DOHH2 (cell line): ENCODE data around the gene HLA-DMA.
A peak's percentile ranks its signal among the peaks of the same experiment; 100 is the strongest.
"Not testable (repeated sequence)": the region's sequence is repeated elsewhere in the genome, so short reads cannot be mapped to it uniquely, and the experiment has no call there.

Experiments used
- H3F3A ChIP-seq: fragments of 200-600 bp; sonication (generic), shearing (Covaris generic); 2 replicates; pipeline ENCODE4 v1.6.0; 2016; ENCODE audit warnings: antibody characterized with exemption, mild to moderate bottlenecking; ENCODE audit not compliant: control insufficient read depth, insufficient read depth
- H3K27ac ChIP-seq: fragments of 200-600 bp; sonication (generic); 2 replicates; pipeline ENCODE4 v1.5.1; 2014; ENCODE audit warnings: low read depth, mild to moderate bottlenecking, low read length, moderate library complexity
- H3K27me3 ChIP-seq: fragments of 200-600 bp; sonication (generic); 2 replicates; pipeline ENCODE4 v1.6.1; 2014; ENCODE audit warnings: mild to moderate bottlenecking, low read length, mixed read lengths; ENCODE audit not compliant: control insufficient read depth
- H3K36me3 ChIP-seq: fragments of 200-600 bp; sonication (generic); 2 replicates; pipeline ENCODE4 v1.6.1; 2014; ENCODE audit warnings: mild to moderate bottlenecking, low read length, moderate library complexity, mixed read lengths; ENCODE audit not compliant: control insufficient read depth
- H3K4me1 ChIP-seq: fragments of 200-600 bp; sonication (generic); 2 replicates; pipeline ENCODE4 v1.6.1; 2014; ENCODE audit warnings: mild to moderate bottlenecking, low read length, mixed read lengths; ENCODE audit not compliant: control insufficient read depth
- H3K4me2 ChIP-seq: fragments of 200-600 bp; sonication (generic); 2 replicates; pipeline ENCODE4 v1.6.0; 2014; ENCODE audit warnings: mild to moderate bottlenecking, low read length, moderate library complexity
- H3K4me3 ChIP-seq: fragments of 200-600 bp; sonication (generic); 2 replicates; pipeline ENCODE4 v1.5.1; 2014; ENCODE audit warnings: mild to moderate bottlenecking, low read length, mixed read lengths
- H3K79me2 ChIP-seq: fragments of 200-600 bp; sonication (generic); 2 replicates; pipeline ENCODE4 v1.6.1; 2014; ENCODE audit warnings: mild to moderate bottlenecking, low read length, mixed read lengths; ENCODE audit not compliant: control insufficient read depth
- H3K9me2 ChIP-seq: fragments of 200-600 bp; sonication (generic); replicated peaks from 2 replicates; pipeline ENCODE4 v1.6.1; 2014; ENCODE audit warnings: mild to moderate bottlenecking, low read length, mixed read lengths; ENCODE audit not compliant: control insufficient read depth
- H3K9me3 ChIP-seq: fragments of 200-600 bp; sonication (generic); 2 replicates; pipeline ENCODE4 v1.6.1; 2014; ENCODE audit warnings: antibody characterized with exemption, low read length, mixed read lengths; ENCODE audit not compliant: control insufficient read depth, insufficient read depth
- H4K20me1 ChIP-seq: fragments of 200-600 bp; sonication (generic); 2 replicates; pipeline ENCODE4 v1.6.0; 2014; ENCODE audit warnings: low read depth, mild to moderate bottlenecking, antibody characterized with exemption, low read length, moderate library complexity; ENCODE audit not compliant: control insufficient read depth, insufficient read depth
- EZH2phosphoT487 ChIP-seq: fragments of 200-600 bp; sonication (generic); IDR thresholded peaks from 2 replicates; pipeline ENCODE4 v1.6.1; 2017; ENCODE audit warnings: borderline replicate concordance, mild to moderate bottlenecking, antibody characterized with exemption, low read length, moderate library complexity, mixed read lengths
- TF ChIP-seq, protein P1 (sequence below): fragments of 200-600 bp; sonication (generic); IDR thresholded peaks from one replicate; pipeline ENCODE4 v1.5.1; 2014; ENCODE audit warnings: antibody characterized with exemption, mild to moderate bottlenecking, low read depth, low read length; ENCODE audit not compliant: poor library complexity, severe bottlenecking

The HLA-DMA gene

DNA sequence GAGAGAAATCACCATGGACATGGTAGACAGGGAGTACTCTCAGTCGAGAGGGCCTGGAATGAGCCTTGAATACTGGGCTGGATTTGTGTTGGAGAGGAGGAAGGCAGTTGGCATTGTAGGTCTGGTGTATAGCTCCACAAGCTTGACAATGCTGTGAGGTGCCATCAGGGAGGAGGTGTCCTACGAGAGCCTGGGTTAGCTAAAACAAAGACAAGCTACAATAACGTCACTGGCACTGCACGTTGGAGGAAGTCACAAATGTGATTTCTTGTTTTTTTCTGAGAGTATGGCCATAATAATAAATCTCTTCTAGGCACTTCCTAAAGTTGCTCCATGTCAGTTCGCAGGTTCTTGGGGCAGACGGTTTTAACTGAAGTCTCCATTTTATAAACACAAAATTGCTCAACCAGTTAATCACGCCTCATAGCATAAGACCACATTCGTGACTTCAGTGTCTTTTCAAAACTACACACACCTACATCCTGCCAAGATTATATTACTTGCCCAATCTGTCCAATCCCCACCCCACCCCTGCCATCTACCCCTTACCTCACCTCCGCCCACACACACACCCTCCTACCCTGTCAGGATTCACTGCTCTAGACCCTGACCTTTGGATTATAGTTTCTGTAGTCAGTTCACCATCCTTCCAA is 7.7 kb downstream of the HLA-DMA start:
- H3F3A ChIP-seq = peaks cover 68% of the 10 kb centered on the region
- peak overlapping the region; percentile 90 for H3K4me2 ChIP-seq
- H3K27ac ChIP-seq = peak overlapping the region; percentile 100
- TF ChIP-seq EZH2phosphoT487 = no peak
- TF ChIP-seq, protein P1, sequence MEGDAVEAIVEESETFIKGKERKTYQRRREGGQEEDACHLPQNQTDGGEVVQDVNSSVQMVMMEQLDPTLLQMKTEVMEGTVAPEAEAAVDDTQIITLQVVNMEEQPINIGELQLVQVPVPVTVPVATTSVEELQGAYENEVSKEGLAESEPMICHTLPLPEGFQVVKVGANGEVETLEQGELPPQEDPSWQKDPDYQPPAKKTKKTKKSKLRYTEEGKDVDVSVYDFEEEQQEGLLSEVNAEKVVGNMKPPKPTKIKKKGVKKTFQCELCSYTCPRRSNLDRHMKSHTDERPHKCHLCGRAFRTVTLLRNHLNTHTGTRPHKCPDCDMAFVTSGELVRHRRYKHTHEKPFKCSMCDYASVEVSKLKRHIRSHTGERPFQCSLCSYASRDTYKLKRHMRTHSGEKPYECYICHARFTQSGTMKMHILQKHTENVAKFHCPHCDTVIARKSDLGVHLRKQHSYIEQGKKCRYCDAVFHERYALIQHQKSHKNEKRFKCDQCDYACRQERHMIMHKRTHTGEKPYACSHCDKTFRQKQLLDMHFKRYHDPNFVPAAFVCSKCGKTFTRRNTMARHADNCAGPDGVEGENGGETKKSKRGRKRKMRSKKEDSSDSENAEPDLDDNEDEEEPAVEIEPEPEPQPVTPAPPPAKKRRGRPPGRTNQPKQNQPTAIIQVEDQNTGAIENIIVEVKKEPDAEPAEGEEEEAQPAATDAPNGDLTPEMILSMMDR = no peak
- H3K79me2 ChIP-seq = peaks cover 47% of the 10 kb centered on the region
- no peaks in the 10 kb centered on the region for H3K27me3 ChIP-seq
- no peaks in the 10 kb centered on the region for H4K20me1 ChIP-seq
- H3K9me3 ChIP-seq = peaks cover 8% of the 10 kb centered on the region; the same call in 1 of the 2 replicates
- H3K9me2 ChIP-seq = no peaks in the 10 kb centered on the region
- peak overlapping the region; percentile 90 for H3K4me3 ChIP-seq
- peaks cover 48% of the 10 kb centered on the region for H3K36me3 ChIP-seq
- peaks cover 91% of the 10 kb centered on the region for H3K4me1 ChIP-seq

DNA sequence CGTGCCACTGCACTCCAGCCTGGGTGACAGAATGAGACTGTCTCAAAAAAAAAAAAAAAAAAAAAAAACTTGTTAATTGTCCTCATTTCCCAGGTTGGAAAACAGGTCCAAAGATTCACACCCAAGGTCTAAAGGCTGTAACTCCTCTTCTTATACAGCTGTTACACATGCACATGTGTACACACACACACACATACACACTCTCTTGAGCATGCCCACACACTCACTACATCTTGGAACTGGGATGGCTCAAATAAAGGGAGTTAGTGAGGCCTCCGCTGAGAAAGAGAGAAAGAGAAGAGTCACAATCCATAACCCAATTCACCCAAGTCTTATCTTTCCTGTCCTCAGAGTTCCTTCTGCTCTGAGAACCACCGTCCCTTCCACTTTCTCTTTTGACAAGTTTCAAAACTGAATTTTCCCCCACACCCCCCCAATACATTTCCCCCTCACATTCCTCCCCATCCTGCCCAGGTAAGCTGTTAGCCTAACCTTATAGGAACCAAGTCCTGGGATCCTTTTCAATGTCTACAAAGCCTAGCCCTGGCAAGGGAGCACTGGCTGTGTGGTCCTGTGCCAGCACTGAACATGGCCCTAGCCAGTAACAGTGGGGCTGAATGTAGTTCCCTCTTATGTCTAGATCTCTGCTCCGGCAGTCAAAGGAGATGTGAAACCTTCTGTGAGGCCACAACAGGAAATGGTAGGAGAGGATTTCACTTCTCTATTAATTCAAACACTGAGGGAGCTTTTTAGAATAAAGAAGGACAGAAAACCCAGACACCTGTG is 8.8 kb downstream of the HLA-DMA start:
- Histone ChIP-seq H3K4me1 (peaks cover 87% of the 10 kb centered on the region), H3K27me3 (no peaks in the 10 kb centered on the region), H3K4me2 (peak overlapping the region; percentile 90), H4K20me1 (no peaks in the 10 kb centered on the region), H3K4me3 (peak overlapping the region; percentile 90), H3K9me2 (no peaks in the 10 kb centered on the region), H3K36me3 (peaks cover 47% of the 10 kb centered on the region), H3K9me3 (peaks cover 8% of the 10 kb centered on the region; the same call in 1 of the 2 replicates), H3K27ac (peak overlapping the region; percentile 100), H3K79me2 (peaks cover 47% of the 10 kb centered on the region), H3F3A (peaks cover 68% of the 10 kb centered on the region)
- TF ChIP-seq, protein P1 = no peak
- TF ChIP-seq EZH2phosphoT487 = no peak

DNA sequence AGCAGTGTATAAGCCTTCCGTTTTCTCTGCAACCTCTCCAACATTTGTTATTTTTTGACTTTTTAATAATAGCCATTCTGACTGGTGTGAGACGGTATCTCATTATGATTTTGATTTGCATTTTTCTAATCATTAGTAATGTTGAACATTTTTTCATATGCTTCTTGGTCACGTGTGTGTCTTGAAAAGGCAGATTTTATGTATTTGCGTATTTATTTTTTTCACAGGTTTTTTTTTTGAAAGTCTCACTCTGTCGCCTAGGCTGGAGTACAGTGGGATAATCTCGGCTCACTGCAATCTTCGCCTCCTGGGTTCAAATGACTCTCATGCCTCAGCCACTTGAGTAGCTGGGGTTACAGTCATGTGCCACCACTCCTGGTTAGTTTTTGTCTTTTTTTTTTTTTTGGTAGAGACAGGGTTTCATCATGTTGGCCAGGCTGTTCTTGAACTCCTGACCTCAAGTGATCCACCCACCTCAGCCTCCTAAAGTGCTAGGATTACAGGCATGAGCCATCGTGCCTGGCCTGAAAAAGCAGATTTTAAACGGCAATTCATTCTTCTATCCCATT is 10.3 kb downstream of the HLA-DMA start:
- H3K79me2 ChIP-seq = peaks cover 52% of the 10 kb centered on the region
- peaks cover 87% of the 10 kb centered on the region for H3K4me1 ChIP-seq
- peaks cover 51% of the 10 kb centered on the region for H3K36me3 ChIP-seq
- peak overlapping the region; percentile 90 for H3K4me2 ChIP-seq
- not testable (repeated sequence) for H3K27me3 ChIP-seq, H3K9me3 ChIP-seq, H4K20me1 ChIP-seq, H3K9me2 ChIP-seq
- H3F3A ChIP-seq = peaks cover 60% of the 10 kb centered on the region
- peak overlapping the region; percentile 100 for H3K27ac ChIP-seq
- peak overlapping the region; percentile 90 for H3K4me3 ChIP-seq
